ENCODE data around the gene HAUS8.

The HAUS8 gene, protein sequence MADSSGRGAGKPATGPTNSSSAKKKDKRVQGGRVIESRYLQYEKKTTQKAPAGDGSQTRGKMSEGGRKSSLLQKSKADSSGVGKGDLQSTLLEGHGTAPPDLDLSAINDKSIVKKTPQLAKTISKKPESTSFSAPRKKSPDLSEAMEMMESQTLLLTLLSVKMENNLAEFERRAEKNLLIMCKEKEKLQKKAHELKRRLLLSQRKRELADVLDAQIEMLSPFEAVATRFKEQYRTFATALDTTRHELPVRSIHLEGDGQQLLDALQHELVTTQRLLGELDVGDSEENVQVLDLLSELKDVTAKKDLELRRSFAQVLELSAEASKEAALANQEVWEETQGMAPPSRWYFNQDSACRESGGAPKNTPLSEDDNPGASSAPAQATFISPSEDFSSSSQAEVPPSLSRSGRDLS

DNA sequence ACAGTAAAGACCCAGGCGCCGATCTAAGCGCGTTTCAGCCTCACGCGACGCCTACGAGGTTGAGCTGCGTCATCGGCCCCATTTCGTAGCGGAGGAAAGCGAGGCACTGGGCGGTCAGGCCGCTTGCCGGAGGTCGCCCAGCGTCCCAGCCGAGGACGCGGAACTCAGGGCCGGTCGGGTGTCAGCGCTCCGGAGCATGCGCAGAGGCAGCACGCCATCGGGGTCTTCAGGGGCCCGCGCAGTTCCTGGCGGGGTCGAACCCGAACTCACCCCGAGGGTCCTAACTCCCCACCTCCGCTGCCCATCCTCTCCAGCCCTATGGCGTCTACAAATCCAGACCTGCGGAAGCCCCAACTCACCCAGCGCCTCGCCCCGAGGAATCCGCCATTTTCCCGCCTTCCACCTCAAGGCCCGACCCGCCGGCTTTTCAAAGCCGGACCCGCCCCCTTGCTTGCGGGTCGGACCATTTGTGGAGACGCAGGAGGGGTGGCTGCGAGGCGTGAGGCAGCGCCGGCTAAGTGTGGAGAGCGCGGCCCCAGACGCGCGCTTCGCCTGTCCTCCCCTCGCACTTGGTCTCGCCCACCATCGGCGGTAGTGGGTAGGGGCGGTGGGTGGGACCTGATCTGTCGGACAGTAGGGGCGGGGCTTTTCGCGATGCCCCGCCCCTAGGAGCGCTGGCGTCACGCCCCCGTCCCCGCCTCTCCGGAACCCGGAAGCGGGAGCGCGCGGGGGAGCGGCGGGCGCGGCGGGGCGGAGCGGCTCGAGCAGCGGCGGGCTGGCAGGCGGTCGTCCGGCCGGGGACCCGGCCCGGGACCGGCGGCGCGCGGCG lies at the start of gene HAUS8, which contains the start of gene MYO9B:
Gene HAUS8, minus strand, starts transcription at position 418 of the 829 bp plus-strand sequence. Its CDS starts 30 bp downstream, at position 388.
Gene MYO9B, plus strand, starts transcription at position 743 of the 829 bp plus-strand sequence. CDS start 25,941 bp downstream, outside the sequence.
- H3K4me3 ChIP-seq (replicated peaks; ENCODE audit: low read depth, low read length), result peak within 1 kb of the TSS; percentile 69
- TF ChIP-seq, protein P1, sequence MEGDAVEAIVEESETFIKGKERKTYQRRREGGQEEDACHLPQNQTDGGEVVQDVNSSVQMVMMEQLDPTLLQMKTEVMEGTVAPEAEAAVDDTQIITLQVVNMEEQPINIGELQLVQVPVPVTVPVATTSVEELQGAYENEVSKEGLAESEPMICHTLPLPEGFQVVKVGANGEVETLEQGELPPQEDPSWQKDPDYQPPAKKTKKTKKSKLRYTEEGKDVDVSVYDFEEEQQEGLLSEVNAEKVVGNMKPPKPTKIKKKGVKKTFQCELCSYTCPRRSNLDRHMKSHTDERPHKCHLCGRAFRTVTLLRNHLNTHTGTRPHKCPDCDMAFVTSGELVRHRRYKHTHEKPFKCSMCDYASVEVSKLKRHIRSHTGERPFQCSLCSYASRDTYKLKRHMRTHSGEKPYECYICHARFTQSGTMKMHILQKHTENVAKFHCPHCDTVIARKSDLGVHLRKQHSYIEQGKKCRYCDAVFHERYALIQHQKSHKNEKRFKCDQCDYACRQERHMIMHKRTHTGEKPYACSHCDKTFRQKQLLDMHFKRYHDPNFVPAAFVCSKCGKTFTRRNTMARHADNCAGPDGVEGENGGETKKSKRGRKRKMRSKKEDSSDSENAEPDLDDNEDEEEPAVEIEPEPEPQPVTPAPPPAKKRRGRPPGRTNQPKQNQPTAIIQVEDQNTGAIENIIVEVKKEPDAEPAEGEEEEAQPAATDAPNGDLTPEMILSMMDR (IDR thresholded peaks at IDR 0.05; ENCODE audit: low read depth, low read length, missing control alignments), result no peak
- DNase-seq (ENCODE audit: extremely low read depth, low read depth), result peak; percentile 96

DNA sequence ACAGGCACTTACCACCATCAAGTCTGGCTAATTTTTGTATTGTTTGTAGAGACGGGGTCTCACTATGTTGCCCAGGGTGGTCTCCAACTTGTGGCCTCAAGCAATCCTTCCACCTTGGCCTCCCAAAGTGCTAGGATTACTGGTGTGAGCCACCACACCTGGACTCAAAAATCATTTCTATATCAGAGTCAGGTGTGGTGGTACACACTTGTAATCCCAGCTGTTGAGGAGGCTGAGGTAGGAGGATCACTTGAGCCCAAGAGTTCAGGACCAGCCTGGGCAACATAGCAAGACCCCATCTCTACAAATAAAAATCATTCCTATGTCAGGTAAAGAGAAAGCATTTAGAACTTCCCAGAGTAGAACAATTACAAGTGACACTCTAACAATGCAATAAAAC lies 48.8 kb upstream of the HAUS8 start:
- TF ChIP-seq, protein P1 (IDR thresholded peaks at IDR 0.05; ENCODE audit: low read depth, low read length, missing control alignments), result no peak
- DNase-seq (ENCODE audit: extremely low read depth, low read depth), result no peak
- H3K4me3 ChIP-seq (replicated peaks; ENCODE audit: low read depth, low read length), result no peak overlapping the region

DNA sequence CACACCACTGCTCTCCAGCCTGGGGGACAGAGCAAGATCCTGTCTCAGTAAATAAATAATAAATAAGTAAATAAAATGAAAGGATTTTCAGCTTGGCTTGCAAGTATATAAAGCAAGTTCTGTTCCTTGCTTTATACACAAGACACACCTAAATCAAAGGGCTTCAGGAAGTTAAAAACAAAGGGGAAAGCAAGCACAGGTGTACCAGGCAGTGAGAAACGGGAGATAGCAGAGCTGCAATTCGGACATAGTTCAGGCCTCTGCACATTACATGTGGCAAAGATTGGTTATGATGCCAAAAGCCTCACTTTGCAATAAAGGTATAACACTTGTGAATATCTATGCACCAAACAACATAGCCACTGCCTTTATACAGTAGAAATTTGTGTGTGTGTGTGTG lies 47.8 kb upstream of the HAUS8 start:
- TF ChIP-seq, protein P1 (IDR thresholded peaks at IDR 0.05; ENCODE audit: low read depth, low read length, missing control alignments), result no peak
- no peak for DNase-seq (ENCODE audit: extremely low read depth, low read depth)
- H3K4me3 ChIP-seq (replicated peaks; ENCODE audit: low read depth, low read length), result no peak overlapping the region

DNA sequence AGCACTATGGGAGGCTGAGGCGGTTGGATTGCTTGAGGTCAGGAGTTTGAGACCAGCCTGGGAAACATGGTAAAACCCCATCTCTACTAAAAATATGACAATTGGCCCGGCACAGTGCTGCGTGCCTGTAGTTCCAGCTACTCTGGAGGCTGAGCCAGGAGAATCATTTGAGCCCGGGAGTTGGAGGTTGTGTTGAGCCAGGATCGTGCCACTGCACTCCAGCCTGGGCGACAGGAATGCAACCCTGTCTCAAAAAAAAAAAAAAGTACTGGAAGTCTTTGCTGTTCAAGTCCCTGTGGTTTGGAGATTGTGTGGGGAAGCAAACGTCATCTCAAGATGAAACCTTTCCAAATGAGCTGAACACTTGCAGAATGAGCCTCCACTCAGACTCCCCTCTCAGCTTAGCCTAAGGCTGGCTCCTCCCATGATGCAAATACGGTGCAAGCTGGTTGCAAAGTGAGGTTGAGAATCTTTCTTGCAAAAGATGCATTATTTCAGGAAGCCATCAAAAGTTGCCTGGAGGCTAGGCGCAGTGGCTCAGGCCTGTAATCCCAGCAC lies 46.6 kb upstream of the HAUS8 start:
- TF ChIP-seq, protein P1 (IDR thresholded peaks at IDR 0.05; ENCODE audit: low read depth, low read length, missing control alignments), result no peak
- DNase-seq (ENCODE audit: extremely low read depth, low read depth), result no peak
- no peak overlapping the region for H3K4me3 ChIP-seq (replicated peaks; ENCODE audit: low read depth, low read length)

DNA sequence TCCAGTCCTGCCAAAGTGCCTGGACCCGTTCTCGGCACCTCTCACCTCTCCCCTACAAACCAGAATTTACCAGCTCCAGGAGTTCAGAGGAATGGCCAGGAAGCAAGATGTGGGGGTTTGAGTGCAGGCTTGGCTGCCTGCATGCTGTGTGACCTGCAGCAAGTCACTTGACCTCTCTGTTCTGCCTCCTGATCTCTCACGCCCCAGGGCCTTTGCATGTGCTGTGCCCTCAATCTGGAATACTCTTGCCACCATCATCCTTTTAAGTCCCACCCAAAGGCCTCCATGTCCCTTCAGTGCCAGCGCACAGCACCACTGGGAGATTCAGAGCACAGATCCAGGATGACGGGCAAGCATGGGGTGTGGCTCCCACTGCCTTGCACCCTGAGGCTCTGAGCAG lies 43.7 kb upstream of the HAUS8 start:
- no peak overlapping the region for H3K4me3 ChIP-seq (replicated peaks; ENCODE audit: low read depth, low read length)
- no peak for DNase-seq (ENCODE audit: extremely low read depth, low read depth)
- TF ChIP-seq, protein P1 (IDR thresholded peaks at IDR 0.05; ENCODE audit: low read depth, low read length, missing control alignments), result no peak

DNA sequence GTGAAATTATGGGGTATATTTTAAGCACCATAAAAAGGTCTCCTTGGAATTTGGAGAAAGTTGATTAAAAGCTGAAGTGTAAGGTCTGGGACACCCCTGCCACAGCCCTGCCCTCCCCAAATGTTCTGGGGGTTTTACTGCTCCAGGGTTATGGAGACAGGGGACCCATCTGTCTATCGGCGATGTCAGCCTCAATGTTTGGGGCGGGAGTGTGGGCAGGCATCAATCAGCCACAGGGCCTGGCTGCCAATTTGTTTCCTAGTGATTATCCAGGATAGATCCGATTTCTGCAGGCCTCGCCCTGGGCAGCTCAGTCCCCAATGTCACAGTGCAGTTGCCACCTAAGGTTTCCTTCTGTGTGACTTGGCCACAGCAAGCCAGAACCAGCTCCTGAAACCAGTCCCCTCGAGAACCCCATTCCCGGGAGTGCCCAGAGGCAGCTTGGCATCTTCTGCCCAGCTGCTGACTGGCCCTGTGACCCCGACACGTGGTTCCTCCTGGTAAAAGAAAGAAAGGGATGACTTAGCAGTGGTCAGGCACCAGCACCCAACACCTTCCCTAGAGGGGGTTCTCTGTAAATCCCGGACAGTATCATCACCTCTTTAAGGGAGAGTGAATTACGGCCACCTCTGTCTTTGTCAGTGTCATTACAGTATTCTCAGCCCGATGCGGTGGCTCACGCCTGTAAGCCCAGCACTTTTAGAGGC lies 41.9 kb upstream of the HAUS8 start:
- no peak overlapping the region for H3K4me3 ChIP-seq (replicated peaks; ENCODE audit: low read depth, low read length)
- TF ChIP-seq, protein P1 (IDR thresholded peaks at IDR 0.05; ENCODE audit: low read depth, low read length, missing control alignments), result no peak
- DNase-seq (ENCODE audit: extremely low read depth, low read depth), result no peak
